Measurements from ENCODE around the gene TMEM163. TPM values are rescaled to one million over a fixed set of nuclear protein-coding genes. Genes with fewer than 3 reads are reported as not detected.

The TMEM163 gene
- total RNA-seq = 5.9 TPM
- 2.6 TPM for polyA plus RNA-seq (ENCODE audit: insufficient read depth, low read depth, low replicate concordance)
- long read RNA-seq, donor 1 = 0 reads
- long read RNA-seq, donor 2 = 0 reads
- long read RNA-seq, donor 3, partial matches to known transcripts = 0 of 1 reads
- long read RNA-seq, donor 3, other reads (novel, unspliced or antisense) = 0 of 1 reads
- long read RNA-seq, donor 4 = 0 reads
- long read RNA-seq, donor 5 = 0 reads
- long read RNA-seq, donor 6 = 0 reads
- long read RNA-seq, donor 7, partial matches to known transcripts = 2 of 10 reads
- long read RNA-seq, donor 7, other reads (novel, unspliced or antisense) = 5 of 10 reads
- long read RNA-seq, donor 8, partial matches to known transcripts = 0 of 1 reads
- long read RNA-seq, donor 8, other reads (novel, unspliced or antisense) = 0 of 1 reads
- long read RNA-seq, donor 9, full-length matches to known transcripts = 1 of 1 reads
- long read RNA-seq, donor 9, partial matches to known transcripts = 0 of 1 reads
- long read RNA-seq, donor 9, other reads (novel, unspliced or antisense) = 0 of 1 reads
- long read RNA-seq, donor 10 = 0 reads

DNA sequence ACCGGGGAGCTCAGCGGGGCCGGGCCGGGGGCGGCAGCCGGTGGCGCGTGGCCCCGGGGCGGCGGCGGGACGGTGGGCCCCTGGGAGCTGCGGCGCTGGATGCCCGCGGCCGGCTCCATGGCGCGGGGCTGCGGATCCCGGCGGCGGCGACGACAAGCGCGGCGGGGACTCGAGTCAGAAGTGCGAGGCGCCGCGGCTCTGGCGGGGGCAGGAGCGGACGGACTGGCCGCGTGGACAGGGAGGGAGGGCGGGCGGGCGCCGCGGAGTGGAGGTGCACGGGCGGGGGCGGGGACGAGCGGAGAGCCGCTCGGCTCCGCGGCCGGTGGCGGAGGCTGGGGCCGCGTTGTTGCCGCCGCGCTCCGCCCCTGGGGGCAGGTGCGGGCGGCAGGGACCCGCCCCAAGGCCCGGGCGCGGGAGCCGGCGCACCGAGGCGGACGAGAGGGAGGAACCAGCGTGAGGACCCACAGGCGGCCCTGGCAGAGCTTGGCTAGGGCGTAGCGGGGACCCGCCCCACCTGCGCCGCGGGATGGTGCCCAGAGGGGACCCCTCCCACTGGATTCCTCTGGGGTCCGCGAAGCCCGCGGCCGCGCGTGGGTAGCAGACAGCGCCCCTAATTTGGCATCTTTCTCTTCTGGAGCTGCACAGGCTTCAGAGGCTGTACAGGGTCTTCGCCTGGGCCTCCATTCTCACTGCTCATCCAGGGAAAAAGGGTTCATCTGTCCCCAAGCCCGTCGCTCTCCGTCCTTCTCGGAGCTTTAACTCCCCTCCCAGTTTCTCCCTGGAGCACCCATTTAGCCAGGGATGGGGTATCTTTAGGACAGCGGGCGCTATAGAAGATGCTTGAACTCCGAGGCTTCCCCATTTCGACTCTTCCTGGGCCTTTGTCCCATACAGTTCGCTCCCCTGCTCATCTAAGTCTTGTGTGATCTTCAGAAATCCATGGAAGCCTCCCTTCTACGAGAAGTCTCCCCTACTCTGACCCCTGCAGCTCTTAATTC lies at the start of gene TMEM163:
Gene TMEM163, minus strand, starts transcription at position 184 of the 998 bp plus-strand sequence.
- DNase-seq (peak in 2 of 5 donors; percentile 34 to 54), FAIRE-seq (no peak)
- peaks cover 0 to 8% (median 0%) of the 10 kb centered on the region in 3 donors for H3K4me1 ChIP-seq (ENCODE audit: control insufficient read depth in 2 of 3, insufficient read depth in 2 of 3, low read depth in 1 of 3, low read length in 3 of 3)
- H3K9me3 ChIP-seq (ENCODE audit: control insufficient read depth in 2 of 3, insufficient read depth in 1 of 3, low read length in 3 of 3) = no peaks in the 10 kb centered on the region
- no peak within 1 kb of the TSS for H3K9ac ChIP-seq (ENCODE audit: low read length in 3 of 3)
- TF ChIP-seq, protein P1, sequence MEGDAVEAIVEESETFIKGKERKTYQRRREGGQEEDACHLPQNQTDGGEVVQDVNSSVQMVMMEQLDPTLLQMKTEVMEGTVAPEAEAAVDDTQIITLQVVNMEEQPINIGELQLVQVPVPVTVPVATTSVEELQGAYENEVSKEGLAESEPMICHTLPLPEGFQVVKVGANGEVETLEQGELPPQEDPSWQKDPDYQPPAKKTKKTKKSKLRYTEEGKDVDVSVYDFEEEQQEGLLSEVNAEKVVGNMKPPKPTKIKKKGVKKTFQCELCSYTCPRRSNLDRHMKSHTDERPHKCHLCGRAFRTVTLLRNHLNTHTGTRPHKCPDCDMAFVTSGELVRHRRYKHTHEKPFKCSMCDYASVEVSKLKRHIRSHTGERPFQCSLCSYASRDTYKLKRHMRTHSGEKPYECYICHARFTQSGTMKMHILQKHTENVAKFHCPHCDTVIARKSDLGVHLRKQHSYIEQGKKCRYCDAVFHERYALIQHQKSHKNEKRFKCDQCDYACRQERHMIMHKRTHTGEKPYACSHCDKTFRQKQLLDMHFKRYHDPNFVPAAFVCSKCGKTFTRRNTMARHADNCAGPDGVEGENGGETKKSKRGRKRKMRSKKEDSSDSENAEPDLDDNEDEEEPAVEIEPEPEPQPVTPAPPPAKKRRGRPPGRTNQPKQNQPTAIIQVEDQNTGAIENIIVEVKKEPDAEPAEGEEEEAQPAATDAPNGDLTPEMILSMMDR (IDR thresholded peaks at IDR 0.05; ENCODE audit: borderline replicate concordance, extremely low read depth, insufficient read depth) = no peak
- no peaks in the 10 kb centered on the region for H3K36me3 ChIP-seq (ENCODE audit: control insufficient read depth in 2 of 3, insufficient read depth in 3 of 3, low read length in 3 of 3)
- peaks cover 35% of the 10 kb centered on the region for H3K27me3 ChIP-seq (ENCODE audit: control insufficient read depth, insufficient read depth, low read length)
- no peak within 1 kb of the TSS for H3K27ac ChIP-seq (ENCODE audit: low read depth in 2 of 2, low read length in 2 of 2)
- peak within 1 kb of the TSS in 2 of 3 donors; percentile 8 to 35 for H3K4me3 ChIP-seq (ENCODE audit: low read length in 3 of 3)
- intact Hi-C loops (cut with DNase I) = no loop called here

DNA sequence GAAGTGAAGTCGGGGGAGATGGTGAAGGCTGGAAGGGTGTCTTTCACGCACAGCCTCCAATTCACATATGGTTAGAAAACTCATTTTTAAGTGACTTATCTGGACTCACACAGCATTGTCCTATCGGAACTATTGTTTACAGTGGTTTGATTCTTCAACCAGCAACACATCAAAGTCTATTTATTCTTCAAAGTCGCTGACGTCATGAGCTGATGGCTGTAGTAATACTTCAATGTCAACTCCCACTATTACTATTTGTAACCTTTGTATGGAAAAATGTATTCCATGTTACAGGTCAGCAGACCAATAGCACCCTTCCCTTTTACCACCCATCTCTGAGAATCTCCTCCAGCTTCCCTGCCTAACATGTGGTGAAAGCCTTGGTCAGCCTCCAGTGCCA lies 47.8 kb upstream of the TMEM163 start:
- H3K27ac ChIP-seq (ENCODE audit: low read depth in 2 of 2, low read length in 2 of 2) = no peak overlapping the region
- no peaks in the 10 kb centered on the region for H3K4me1 ChIP-seq (ENCODE audit: control insufficient read depth in 2 of 3, insufficient read depth in 2 of 3, low read depth in 1 of 3, low read length in 3 of 3)
- H3K27me3 ChIP-seq (ENCODE audit: control insufficient read depth, insufficient read depth, low read length) = no peaks in the 10 kb centered on the region
- TF ChIP-seq, protein P1 (IDR thresholded peaks at IDR 0.05; ENCODE audit: borderline replicate concordance, extremely low read depth, insufficient read depth) = no peak
- DNase-seq (no peak), FAIRE-seq (no peak)
- no peak overlapping the region for H3K4me3 ChIP-seq (ENCODE audit: low read length in 3 of 3)
- H3K36me3 ChIP-seq (ENCODE audit: control insufficient read depth in 2 of 3, insufficient read depth in 3 of 3, low read length in 3 of 3) = no peaks in the 10 kb centered on the region
- no peak overlapping the region for H3K9ac ChIP-seq (ENCODE audit: low read length in 3 of 3)
- intact Hi-C loops (cut with DNase I) = no loop called here
- H3K9me3 ChIP-seq (ENCODE audit: control insufficient read depth in 2 of 3, insufficient read depth in 1 of 3, low read length in 3 of 3) = peaks cover 0 to 3% (median 0%) of the 10 kb centered on the region in 3 donors

DNA sequence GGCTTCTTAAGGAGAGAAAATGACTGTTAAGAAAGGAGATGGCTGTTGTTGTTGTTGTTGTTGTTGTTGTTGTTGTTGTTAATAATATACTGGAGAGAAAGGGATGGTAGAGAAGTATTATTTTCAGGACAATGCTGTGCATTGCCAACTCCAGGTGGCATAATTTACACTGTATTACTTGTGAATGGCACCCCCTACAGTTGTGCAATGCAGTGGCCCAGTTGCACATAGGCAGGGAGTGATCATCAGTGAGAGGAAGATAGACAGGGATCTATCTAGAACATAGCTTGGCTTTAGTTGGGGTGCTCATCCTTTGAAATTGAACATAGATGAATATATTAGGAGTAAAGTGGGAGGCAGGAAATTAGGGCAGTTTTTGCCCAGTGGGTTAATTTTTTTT lies 47.2 kb upstream of the TMEM163 start:
- peaks cover 0 to 3% (median 0%) of the 10 kb centered on the region in 3 donors for H3K9me3 ChIP-seq (ENCODE audit: control insufficient read depth in 2 of 3, insufficient read depth in 1 of 3, low read length in 3 of 3)
- H3K4me3 ChIP-seq (ENCODE audit: low read length in 3 of 3) = no peak overlapping the region
- H3K27ac ChIP-seq (ENCODE audit: low read depth in 2 of 2, low read length in 2 of 2) = no peak overlapping the region
- DNase-seq = no peak
- TF ChIP-seq, protein P1 (IDR thresholded peaks at IDR 0.05; ENCODE audit: borderline replicate concordance, extremely low read depth, insufficient read depth) = no peak
- no peaks in the 10 kb centered on the region for H3K27me3 ChIP-seq (ENCODE audit: control insufficient read depth, insufficient read depth, low read length)
- H3K9ac ChIP-seq (ENCODE audit: low read length in 3 of 3) = no peak overlapping the region
- FAIRE-seq = no peak
- H3K4me1 ChIP-seq (ENCODE audit: control insufficient read depth in 2 of 3, insufficient read depth in 2 of 3, low read depth in 1 of 3, low read length in 3 of 3) = no peaks in the 10 kb centered on the region
- H3K36me3 ChIP-seq (ENCODE audit: control insufficient read depth in 2 of 3, insufficient read depth in 3 of 3, low read length in 3 of 3) = no peaks in the 10 kb centered on the region
- intact Hi-C loops (cut with DNase I) = no loop called here
